Umbilical cord (tissue), 2 donors: ENCODE measurements around the gene C18orf32. TPM values are rescaled to one million over a fixed set of nuclear protein-coding genes. Genes with fewer than 3 reads are reported as not detected.
"Not testable (repeated sequence)": the region's sequence is repeated elsewhere in the genome, so short reads cannot be mapped to it uniquely, and the experiment has no call there.

Experiments
- DNase-seq: peaks from one replicate; pipeline ENCODE4 v3.0.0-alpha.2; 2015; ENCODE audit warnings: low spot score
- total RNA-seq: library from RNA; depleted of rRNA; stranded (reverse); fragments of >200 nt; gene quantifications from one replicate; pipeline ENCODE4 v1.2.3, GENCODE V29; 2014; ENCODE audit warnings: low replicate concordance; ENCODE audit not compliant: insufficient read depth

C18orf32 gene
- total RNA-seq, 1 donor from 2014 or later: 8.9 TPM

DNA sequence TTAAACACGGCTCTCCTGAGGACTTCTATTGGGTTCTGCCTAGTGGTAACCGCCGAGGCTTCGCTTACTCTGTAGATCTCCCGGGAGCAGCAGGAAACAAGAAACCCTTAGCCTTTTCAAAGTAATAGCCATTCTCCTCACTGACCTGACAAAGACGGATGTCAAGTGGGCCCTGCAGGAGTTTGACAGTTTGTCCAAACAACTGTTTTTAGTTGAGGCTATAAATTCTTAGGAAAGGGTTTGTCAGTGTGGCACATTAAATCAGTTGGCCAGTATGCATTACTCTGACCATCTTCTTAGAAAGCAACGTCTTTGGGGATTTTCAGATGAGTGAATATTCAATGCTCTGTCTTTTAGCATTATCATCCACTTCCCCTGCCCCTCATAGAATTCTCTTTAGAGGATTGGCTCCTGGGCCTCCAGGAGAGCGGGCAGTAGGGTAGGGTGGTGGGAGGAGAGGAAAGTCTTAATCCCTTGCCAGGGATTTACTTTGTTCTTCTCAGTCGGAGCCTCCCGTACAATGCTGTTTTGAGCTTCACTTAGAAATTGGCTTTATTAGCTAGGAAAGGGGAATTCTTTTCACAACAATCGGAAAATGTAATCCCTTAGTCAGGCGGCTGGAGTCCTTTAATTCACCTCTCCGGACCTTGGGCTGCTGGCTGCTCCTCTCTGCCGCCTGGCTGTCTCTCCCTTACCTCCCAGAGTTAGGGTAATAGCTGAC is 13.3 kb upstream of the C18orf32 start:
- no peak for DNase-seq

DNA sequence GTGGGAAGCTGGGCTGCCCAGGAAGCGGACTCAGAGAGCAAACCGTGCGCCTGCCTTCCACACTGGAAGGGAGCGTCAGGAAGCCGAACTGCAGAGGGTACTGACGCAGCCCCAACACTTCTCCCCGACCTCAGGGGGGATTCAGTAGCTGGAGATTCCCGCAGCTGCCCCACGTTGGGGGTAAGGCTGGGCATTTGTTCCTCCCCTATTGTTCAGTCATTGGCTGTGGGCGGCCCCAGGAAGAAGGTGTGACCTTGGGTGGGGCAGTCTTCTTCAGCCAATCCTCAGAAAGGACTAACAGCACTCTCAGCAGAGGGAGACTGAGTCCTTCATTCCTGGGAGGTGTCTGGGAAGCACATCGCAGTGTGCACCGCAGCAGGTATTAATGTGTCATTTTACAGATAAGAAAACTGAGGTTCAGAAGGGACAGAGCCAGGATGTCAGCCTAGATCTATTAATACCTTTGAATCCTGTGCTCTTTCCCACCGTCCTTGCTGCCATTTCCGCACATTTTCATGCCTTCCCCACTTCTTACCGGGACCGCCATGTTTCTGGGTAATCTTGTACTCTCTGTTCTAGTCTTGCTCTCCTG is 12.1 kb upstream of the C18orf32 start:
- DNase-seq: no peak

DNA sequence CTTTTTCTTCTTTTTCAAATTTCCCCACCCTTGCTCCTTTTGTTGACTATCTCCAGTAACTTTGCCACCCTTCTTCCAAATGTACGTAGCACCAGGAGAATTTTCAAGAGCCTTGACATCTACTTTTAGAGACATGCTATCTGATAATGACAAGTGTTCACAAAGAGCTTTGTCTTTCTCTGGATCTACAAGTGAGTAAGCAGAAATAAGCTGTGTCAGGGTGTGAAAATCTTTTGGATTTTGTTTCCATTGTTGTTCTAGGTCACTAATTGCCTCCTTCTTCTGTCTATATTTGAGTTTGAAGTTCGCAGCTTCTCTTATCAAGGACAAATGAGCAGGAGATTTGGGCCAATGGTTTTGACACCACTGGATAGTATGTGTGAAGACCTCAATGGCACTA is 8.4 kb upstream of the C18orf32 start:
- no peak for DNase-seq

DNA sequence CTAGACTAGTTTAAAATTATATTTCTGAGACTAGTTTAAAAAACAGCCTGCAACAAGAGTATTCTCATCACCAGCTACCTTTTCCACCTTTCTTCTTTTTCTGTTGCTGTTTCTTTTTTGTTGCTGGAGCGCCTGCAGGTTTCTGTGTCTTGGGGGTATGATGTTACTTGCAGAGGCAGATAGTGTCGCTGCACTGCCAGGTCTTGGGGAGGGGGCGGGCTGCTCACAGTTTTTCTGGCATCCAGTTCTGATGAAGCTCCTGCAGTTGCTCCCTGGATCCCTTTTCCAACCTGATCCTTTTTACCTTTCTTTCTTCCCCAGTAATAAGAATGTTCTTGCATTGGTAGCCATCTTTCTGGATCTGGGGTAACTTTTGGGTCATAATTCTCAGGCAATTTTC is 8.0 kb upstream of the C18orf32 start:
- DNase-seq: no peak

DNA sequence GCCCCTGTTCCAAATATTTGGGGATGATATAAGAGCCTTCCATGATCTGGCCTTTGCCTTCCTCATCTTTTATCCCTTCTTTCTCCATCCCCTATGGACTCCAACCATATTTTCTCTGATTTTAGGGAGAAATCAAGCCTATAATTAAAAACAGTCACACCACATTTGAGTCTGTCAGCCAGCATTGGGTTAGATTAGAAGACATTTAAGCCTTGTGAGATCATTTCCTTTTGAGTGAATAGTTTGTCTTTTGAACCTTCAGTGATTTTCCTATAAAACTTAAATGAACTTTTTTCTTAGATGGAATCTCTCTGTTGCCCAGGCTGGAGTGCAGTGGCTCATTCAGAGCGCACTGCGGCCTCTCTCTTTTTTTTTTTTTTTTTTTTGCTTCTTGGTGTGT is 7.6 kb upstream of the C18orf32 start:
- no peak for DNase-seq

DNA sequence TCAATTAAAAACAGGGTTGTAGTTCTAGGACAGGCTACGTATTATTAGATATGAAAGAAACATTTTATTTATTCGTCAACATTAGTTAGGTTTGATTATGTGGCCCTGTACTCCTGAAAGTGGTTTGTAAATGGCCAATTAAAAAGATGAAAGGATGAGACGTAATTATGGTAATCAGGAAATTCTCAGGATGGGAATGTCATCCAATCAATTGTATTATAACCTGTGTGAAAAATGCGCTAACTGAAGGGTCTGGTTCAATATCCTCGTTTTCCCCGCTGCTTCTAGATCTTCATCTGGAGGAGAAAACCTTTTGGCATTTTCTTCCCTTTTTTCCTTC is 5.6 kb upstream of the C18orf32 start:
- DNase-seq: no peak

DNA sequence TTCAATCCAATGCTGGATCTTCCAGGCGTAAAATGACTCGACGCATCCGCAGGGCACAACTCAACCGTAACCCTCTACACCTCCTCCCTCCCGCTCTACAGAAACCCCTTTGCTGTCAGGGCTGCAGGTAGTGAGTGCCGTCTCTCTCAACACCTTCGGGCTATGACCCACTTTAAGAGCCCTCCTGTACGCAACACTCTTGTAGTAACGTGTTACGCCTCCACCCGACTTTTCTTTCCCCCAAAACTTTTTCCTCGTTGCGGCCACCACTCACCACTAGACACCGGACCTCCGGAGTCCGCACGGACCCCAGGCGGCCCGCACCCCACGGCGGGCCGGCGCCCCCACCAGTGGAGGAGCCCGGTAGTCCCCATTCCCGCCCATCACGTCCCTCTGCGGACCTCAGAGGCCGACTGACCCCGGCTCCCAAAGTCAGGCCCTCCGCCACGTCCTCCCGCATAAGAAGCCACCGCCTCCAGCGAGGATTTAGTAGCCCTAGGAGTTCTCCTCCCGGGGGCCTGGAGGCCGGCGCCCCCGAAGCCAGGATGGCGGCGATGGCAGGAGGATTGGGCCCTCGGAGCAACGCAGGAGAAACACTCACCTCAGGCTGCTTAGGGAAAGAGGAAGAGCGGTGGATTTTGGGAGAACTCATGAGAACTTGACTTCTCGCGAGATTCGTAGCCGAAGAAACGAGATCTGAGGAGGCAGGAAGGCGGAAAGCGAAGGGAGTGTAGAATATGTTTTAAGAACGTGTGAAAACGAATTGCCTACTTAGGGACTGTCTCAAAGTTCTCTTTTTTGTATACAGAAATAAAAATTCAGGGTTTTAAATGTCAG is 5.0 kb upstream of the C18orf32 start, which contains the start of gene RPL17:
Gene RPL17, minus strand, starts transcription at position 609 of the 837 bp plus-strand sequence.
- DNase-seq: peak; percentile 99

DNA sequence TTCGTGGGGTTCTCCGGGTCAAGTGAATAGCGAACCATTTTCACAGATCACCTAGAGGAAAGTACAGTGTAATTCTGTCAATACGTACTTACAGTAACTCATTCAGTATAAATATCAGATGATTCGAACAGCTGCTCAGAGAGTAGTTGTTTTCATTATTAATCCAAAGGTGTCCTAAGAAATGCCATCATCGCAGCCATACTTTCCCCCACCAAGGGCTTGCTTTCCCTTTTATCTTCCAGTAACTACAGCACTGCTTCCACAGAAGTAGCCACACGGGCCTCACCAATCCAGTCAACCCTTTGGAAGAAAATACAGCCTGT is 4.5 kb upstream of the C18orf32 start:
- DNase-seq: no peak

DNA sequence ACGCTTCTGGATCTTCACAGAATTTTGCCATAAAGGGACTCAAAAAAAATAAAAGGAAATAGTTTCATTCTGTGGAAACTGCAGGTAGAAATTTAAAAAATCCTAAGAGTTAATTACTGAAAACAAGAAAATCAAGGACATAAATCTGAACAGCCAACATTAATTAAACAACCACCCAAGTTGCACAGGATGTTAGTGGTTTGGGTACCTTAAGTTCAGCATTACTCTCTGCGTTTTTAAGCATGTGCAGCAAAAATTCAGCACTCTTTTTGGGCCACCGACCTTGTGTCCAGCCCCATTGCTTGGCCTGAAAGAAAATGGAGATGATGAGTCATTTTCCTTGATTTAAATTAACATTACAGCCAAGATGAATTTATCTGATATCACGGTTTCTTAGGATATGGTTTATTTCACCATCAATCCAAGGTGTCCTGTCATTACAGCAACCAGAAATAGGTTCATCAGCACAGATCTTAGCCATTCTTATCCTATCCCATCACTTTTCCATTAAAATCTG is 3.3 kb upstream of the C18orf32 start:
- DNase-seq: no peak

DNA sequence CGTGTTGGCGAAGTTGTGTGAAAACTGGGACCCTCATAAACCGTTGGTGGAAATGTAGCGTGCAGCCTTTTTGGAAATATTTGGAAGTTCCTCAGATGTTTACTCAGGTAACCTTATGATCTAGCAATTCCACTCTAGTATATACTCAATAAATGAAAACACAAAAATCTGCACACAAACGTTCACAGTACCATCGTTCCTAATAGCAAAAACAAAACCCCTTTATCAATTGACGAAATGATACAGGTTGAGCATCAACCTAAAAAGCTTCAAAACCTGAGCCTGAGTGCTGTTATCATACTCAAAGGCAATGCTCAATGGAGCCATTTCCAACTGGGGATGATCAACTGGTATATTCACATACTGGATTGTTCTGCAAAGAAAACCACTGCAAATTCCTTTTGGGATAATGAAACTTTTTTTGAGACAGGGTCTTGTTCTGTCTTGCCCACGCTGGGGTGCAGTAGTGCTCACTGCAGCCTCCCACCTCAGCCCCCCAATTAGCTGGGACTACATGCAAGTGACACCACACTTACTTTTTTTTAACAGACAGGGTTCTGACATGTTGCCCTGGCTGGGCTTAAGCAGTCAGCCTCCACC is 777 bp upstream of the C18orf32 start:
- no peak for DNase-seq

DNA sequence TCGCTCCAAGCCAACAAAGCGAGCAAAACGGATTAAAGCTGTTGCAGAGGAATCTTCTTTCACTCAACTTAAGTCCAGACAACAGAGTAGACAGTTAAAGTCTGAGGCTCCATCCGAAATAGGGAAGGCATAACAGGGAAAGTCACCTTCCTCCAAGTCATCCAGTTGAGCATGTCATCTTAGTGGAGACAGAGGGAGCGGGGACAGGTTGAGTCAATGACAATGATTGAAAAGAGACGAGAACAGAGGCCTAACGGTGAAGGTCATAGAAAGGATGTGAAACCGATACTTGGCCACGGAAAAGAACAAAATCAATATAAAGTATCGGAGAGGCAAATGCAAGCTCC is 455 bp downstream of the C18orf32 start:
- DNase-seq: no peak

DNA sequence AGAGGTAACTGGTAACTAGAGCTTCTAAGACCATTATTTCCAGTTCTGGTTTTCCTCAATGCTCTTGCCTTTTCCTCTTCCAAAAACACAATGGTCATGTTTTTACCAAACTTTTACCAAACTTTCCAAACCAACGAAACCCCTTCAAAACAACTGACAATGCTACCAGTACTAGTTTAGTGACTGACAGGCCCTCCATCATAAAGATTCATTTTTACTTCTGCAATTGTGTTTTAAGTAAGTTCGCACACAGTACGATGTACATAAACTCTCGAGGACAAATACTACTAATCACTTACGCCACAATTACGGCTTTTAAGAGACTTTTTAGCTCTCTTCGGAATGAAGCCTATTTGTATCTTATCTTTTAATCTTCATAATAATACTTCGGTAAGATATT is 900 bp downstream of the C18orf32 start:
- no peak for DNase-seq

DNA sequence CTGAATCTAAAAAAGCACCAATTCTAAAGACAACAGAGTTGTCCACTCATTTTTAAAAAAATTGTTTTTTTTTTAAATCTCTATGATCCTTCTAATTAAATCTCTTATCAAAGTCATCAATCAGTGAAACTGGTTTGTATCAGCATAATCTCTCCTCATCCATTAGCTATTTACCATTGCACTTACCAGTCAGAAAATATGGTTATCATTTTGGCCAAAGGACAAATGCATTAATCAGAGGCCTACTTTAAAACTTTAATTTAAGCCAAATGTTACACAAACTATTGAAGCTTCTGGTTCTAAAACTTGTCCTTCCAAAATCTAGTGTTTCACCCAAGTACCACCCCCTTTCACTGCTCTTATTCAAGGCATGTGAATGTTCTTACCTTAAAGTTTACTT is 3.8 kb downstream of the C18orf32 start:
- no peak for DNase-seq

DNA sequence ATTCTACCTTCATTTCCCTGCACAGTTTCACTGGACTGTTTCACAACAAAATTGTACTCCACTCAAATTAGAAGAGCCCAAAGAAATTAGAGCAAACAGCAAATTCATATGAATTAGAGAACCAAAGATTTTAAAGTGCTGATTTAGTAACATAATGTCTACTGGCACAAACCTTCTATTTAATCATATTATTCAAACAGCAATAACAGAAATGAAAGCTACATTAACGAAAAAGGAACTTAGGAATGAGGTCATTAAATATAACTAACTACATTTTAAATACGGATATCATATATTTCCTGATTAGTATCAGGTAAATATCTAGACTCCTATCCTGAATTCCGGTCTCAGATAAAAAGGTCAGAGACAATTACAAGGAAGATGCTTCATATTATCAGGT is 5.1 kb downstream of the C18orf32 start:
- DNase-seq: no peak

DNA sequence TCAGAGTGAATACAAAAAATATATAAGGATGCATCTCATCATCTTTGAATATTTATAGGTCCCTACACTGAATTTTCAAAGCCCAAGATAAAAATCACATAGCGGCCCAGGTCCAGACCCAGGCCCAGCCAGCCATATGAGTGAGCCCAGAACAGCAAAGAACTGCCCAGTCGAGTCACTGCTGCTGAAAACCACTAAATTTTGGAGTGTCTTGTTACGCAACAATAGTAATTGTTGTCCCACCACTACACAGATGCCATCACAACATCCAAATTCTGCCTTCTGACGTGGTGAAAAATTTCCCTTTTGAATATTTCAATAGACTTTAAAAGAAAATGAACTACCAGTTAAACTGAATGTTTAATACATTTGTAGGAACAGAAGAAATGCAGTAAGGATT is 5.7 kb downstream of the C18orf32 start:
- no peak for DNase-seq

DNA sequence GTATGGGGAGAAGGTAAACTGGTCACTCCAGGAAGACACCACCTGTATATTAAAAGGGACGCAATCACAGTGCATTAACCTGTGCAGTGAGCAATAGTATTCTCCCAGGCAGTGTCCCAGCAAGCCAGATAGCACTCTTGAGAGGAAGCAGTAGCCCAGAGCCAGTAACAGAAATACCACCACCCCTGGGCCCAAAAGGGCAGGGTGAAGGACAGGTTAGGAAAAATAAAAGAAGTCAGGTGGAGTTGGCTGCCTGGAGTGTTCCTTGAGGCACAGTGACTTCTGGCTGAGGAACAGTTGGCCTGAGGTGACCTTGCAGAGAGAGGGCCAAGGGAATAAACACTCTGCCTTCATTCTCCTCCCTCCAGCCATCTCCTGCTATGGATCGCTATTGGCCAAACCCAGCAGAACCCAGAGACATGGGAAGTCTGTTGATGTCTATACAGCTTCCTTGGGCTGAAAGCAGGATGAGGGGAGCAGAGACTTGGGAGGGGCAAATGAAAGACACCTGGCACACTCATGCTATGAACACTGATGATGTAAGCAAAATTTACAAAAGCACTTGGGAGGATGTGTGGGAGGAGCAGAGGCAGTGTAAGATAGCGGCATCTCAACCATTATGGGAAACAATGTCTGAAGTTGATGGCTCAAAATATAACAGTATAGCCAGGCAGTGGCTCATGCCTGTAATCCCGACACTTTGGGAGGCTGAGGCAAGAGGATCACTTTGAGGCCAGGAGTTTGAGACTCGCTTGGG is 7.5 kb downstream of the C18orf32 start:
- DNase-seq: no peak

DNA sequence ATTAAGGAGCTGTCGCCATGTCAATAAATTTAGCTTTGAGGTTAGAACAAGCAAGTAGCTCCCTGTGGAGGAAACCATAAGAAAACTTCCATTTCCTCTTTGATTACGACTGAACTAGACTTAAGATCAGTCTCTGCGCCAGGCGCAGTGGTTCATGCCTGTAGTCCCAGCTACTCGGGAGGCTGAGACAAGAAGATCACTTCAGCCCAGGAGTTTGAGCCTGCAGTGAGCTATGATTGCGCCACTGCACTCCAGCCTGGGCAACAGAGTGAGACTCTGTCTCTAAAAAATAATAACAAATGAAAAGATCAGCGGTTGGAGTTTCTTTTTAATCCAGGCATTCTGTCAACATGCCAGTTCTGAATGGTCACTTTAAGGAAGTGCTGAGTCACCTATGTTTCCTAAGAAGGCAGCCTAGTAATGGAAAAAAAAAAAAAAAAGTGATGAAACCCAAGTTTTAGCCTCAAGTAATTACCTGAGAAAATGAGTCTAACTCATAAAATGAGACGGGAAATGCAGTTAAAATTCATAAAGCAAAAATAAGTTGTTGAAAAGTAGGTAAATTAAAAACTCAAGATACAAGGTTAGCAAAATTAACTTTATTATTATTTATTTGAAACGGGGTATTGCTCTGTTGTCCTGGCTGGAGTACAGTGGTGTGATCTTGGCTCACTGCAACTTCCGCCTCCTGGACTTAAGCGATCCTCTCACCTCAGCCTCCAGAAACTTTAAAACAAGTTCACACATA is 10.2 kb downstream of the C18orf32 start:
- no peak for DNase-seq

DNA sequence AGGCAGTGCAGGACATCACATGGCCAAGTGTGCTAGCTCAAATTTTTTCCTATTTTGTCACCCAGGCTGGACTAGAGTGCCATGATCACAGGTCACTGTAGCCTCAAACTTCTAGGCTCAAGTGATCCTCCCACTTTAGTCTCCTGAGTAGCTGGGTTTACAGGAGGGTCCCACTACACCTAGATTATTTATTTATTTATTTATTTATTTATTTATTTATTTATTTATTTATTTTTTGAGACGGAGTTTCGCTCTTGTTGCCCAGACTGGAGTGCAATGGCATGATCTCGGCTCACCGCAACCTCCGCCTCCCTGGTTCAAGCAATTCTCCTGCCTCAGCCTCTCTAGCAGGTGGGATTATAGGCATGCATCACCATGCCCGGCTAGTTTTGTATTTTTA is 12.1 kb downstream of the C18orf32 start:
- DNase-seq: not testable (repeated sequence)

DNA sequence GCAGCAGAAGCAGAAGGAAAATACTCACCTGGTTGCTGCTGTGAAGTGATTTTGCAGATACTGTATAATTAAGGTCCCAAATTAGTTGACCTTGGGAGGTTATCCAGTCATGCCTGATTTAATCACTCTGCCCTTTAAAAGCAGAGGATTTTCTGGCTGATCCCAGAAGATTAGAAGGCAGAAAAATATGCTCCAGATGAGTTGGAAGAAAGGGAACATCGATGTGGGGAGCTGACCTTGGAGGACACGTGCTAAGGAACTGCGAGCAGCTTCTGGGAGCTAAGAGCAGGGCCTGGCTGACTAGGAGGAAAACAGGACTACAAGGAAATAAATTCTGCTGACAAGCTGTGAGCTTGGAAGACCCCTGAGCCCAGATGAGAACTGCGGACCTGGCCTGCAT is 13.3 kb downstream of the C18orf32 start:
- no peak for DNase-seq

DNA sequence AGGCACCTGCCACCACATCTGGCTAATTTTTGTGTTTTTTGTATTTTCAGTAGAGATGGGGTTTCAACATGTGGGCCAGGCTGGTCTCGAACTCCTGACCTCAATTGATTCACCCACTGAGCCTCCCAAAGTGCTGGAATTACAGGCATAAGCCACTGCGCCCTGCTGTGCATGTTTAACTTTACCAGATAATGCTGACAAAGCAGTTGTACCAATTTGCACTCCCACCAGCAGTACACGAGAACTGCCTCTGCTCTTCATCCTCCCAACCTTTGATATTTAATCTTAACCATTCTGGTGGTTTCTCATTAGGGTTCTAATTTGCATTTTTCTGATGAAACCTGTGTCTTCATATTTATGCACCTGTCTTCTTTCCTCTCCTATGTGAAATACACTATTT is 14.6 kb downstream of the C18orf32 start:
- DNase-seq: no peak

DNA sequence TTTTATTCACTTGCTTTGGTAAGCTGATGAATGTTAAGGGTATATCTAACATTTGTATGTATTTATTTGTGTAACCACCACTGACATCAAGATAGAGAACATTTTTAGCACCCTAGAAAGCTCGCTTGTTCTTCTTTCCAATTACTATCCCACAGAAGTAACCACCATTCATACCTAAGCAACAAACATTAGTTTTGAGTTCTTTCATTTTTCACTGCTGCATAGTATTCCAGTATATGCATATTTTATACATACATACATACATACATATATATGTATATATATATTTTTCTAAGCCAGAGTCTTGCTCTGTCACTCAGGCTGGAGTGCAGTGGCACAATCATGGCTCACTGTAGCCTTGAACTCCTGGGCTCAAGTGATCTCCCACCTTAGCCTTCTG is 15.5 kb downstream of the C18orf32 start:
- no peak for DNase-seq
